Liver (tissue), 9 donors: ENCODE data around the gene MFAP3. TPM values are rescaled to one million over a fixed set of nuclear protein-coding genes. Genes with fewer than 3 reads are reported as not detected.

Experiments used
- DNase-seq: peaks from one replicate; pipeline ENCODE4 v3.0.0-alpha.2; 2017; ENCODE audit warnings: low spot score
- H3K27ac ChIP-seq, 2 donors: one replicate each; pipeline ENCODE4 v1.7.0; 2013; ENCODE audit warnings: inconsistent platforms in 2 of 2, low read length in 2 of 2, control low read depth in 1 of 2, low read depth in 1 of 2, mild to moderate bottlenecking in 1 of 2
- H3K27me3 ChIP-seq, 4 donors: one replicate each; pipeline versions ENCODE4 v1.6.1 to v1.7.0; 2013; ENCODE audit warnings: low read length in 3 of 4, inconsistent platforms in 1 of 4, mild to moderate bottlenecking in 1 of 4, moderate library complexity in 1 of 4; ENCODE audit not compliant: control insufficient read depth in 4 of 4, insufficient read depth in 4 of 4
- H3K36me3 ChIP-seq, 4 donors: one replicate each; pipeline versions ENCODE4 v1.6.1 to v1.7.0; 2013; ENCODE audit warnings: low read length in 3 of 4, mild to moderate bottlenecking in 3 of 4, low read depth in 1 of 4, moderate library complexity in 1 of 4; ENCODE audit not compliant: control insufficient read depth in 4 of 4, insufficient read depth in 3 of 4
- H3K4me1 ChIP-seq, 4 donors: one replicate each; pipeline versions ENCODE4 v1.6.1 to v1.7.0; 2013; ENCODE audit warnings: low read length in 3 of 4, mild to moderate bottlenecking in 3 of 4, moderate library complexity in 1 of 4; ENCODE audit not compliant: control insufficient read depth in 4 of 4, insufficient read depth in 4 of 4
- H3K4me3 ChIP-seq, 3 donors: one replicate each; pipeline versions ENCODE4 v1.6.1 to v1.7.0; 2013; ENCODE audit warnings: low read length in 3 of 3, control low read depth in 1 of 3, low read depth in 1 of 3, mild to moderate bottlenecking in 1 of 3
- H3K9ac ChIP-seq, 2 donors: one replicate each; pipeline ENCODE4 v1.7.0; 2013; ENCODE audit warnings: low read length in 2 of 2, mild to moderate bottlenecking in 2 of 2, moderate library complexity in 2 of 2, control low read depth in 1 of 2, low read depth in 1 of 2
- H3K9me3 ChIP-seq, 4 donors: one replicate each; pipeline versions ENCODE4 v1.6.1 to v1.7.0; 2013; ENCODE audit warnings: low read length in 3 of 4; ENCODE audit not compliant: control insufficient read depth in 4 of 4
- EGR1 ChIP-seq, 2 donors: IDR thresholded peaks; 2 replicates each; pipeline ENCODE4 v1.6.1; 2016 to 2018; ENCODE audit warnings: antibody characterized with exemption in 2 of 2, low read depth in 2 of 2
- FOXA1 ChIP-seq: IDR thresholded peaks from 2 replicates; pipeline ENCODE4 v1.6.1; 2016; ENCODE audit warnings: antibody characterized with exemption
- FOXA2 ChIP-seq: IDR thresholded peaks from 2 replicates; pipeline ENCODE4 v1.6.1; 2016; ENCODE audit warnings: antibody characterized with exemption
- GABPA ChIP-seq, 2 donors: IDR thresholded peaks in 1 of 2; conservative IDR thresholded peaks in 1 of 2; 2 replicates each; pipeline ENCODE4 v1.6.1; 2016; ENCODE audit warnings: antibody characterized with exemption in 2 of 2, mild to moderate bottlenecking in 1 of 2, moderate library complexity in 1 of 2
- HNF4A ChIP-seq, 2 donors: conservative IDR thresholded peaks; 2 replicates each; pipeline ENCODE4 v1.6.1; 2016; ENCODE audit warnings: antibody characterized with exemption in 2 of 2, mild to moderate bottlenecking in 2 of 2
- HNF4G ChIP-seq: IDR thresholded peaks from 2 replicates; pipeline ENCODE4 v1.6.1; 2016; ENCODE audit warnings: antibody characterized with exemption
- JUND ChIP-seq, 2 donors: IDR thresholded peaks; 2 replicates each; pipeline ENCODE4 v1.6.1; 2016; ENCODE audit warnings: antibody characterized with exemption in 2 of 2
- NR2F2 ChIP-seq: IDR thresholded peaks from 2 replicates; pipeline ENCODE4 v1.6.1; 2016; ENCODE audit warnings: antibody characterized with exemption
- RAD21 ChIP-seq, 2 donors: IDR thresholded peaks; 2 replicates each; pipeline ENCODE4 v1.6.1; 2016; ENCODE audit warnings: antibody characterized with exemption in 2 of 2, mild to moderate bottlenecking in 2 of 2
- RXRA ChIP-seq, 2 donors: IDR thresholded peaks; 2 replicates each; pipeline ENCODE4 v1.6.1; 2017 to 2018; ENCODE audit warnings: antibody characterized with exemption in 2 of 2, mild to moderate bottlenecking in 1 of 2
- SP1 ChIP-seq: IDR thresholded peaks from 2 replicates; pipeline ENCODE4 v1.6.1; 2018; ENCODE audit warnings: antibody characterized with exemption, mild to moderate bottlenecking
- TAF1 ChIP-seq: conservative IDR thresholded peaks from 2 replicates; pipeline ENCODE4 v1.6.1; 2016; ENCODE audit warnings: antibody characterized with exemption, mild to moderate bottlenecking
- YY1 ChIP-seq: IDR thresholded peaks from 2 replicates; pipeline ENCODE4 v1.6.1; 2016; ENCODE audit warnings: antibody characterized with exemption, mild to moderate bottlenecking
- WGBS: extraction: QIAGEN DNeasy Blood & Tissue Kit; methylation state at CpG from one replicate; pipeline ENCODE4 v1.1.7; 2013; 5-methylcytosine and 5-hydroxymethylcytosine counted together
- polyA plus RNA-seq, 2 donors: library from polyadenylated mRNA; stranded (reverse) in 1 of 2; unstranded in 1 of 2; fragments of 200-250 nt in 1 of 2; fragments of >200 nt in 1 of 2; fragmentation: Nextera tagmentation in 1 of 2; extraction: Ambion mirVana in 1 of 2; gene quantifications; one replicate each; pipeline versions ENCODE4 v1.2.1 to v1.2.3, GENCODE V29; 2013 to 2015
- total RNA-seq, 2 donors: library from RNA; depleted of rRNA; stranded (reverse); fragments of >200 nt; gene quantifications; one replicate each; pipeline ENCODE4 v1.2.3, GENCODE V29; 2014
- TF ChIP-seq, protein P1 (sequence below): fragments of 150-350 bp; IDR thresholded peaks from 2 replicates; pipeline ENCODE4 v1.5.1; 2017; ENCODE audit warnings: improper control_type of control experiment, low read depth, low read length; ENCODE audit not compliant: missing input control
- TF ChIP-seq, protein P2 (sequence below): IDR thresholded peaks from 2 replicates; pipeline ENCODE4 v1.6.1; 2016; ENCODE audit warnings: antibody characterized with exemption
- TF ChIP-seq, protein P3 (sequence below): IDR thresholded peaks from 2 replicates; pipeline ENCODE4 v1.6.1; 2016; ENCODE audit warnings: antibody characterized with exemption
- TF ChIP-seq, protein P4 (sequence below): IDR thresholded peaks from 2 replicates; pipeline ENCODE4 v1.6.1; 2016; ENCODE audit warnings: antibody characterized with exemption, mild to moderate bottlenecking
- TF ChIP-seq, protein P5 (sequence below): IDR thresholded peaks from 2 replicates; pipeline ENCODE4 v1.6.1; 2016; ENCODE audit warnings: antibody characterized with exemption
- donor health status: healthy.
- donor health status: healthy.
- donor health status: healthy.
- donor health status: healthy.
- donor health status: healthy.

Gene MFAP3
- total and polyA plus RNA-seq, 4 donors = 2.7 to 42.8 (median 23.6) TPM

DNA sequence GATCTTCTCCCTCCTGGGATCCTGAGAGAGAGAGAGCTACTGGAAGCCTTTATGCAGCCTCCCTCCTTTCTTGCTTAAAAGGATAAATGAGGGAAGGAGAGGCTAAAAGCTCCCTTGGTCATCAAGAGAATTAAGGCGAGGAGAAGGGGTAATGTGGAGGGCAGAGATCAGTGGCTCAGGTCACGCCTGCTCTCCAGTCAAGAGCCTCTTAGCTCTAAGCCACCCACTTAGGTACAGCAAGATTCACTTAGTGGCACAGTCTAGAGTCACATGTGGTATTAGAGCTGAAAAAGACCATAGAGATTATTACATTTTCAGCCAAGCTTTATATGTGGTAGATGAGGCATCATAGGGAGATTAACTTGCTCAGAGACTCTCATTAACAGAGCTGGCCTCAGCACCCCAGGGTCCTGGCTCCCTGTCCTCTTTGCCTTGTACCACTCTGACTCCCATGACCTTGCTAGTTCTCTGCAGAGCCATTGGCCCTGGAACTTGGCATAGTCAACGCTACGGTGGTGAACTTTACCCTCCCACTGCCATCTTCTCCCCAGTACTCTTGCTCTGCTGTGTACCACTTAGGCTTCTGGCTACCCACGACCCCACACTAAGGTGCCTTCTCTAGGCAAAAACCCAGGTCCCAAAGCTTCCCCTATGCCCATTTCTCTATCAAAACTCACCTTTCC lies 37.6 kb downstream of the MFAP3 start:
- peak in 1 of 2 donors; percentile 70 for TF ChIP-seq HNF4A (conservative IDR thresholded peaks at IDR 0.05)
- no peak for TF ChIP-seq EGR1 (IDR thresholded peaks at IDR 0.05; ENCODE audit: low read depth in 2 of 2)
- peak in 1 of 2 donors; percentile 14 for TF ChIP-seq RXRA (IDR thresholded peaks at IDR 0.05)
- H3K9me3 ChIP-seq = no peaks in the 10 kb centered on the region
- H3K4me3 ChIP-seq = no peak overlapping the region
- H3K36me3 ChIP-seq = no peaks in the 10 kb centered on the region
- 68% methylated on average over 5 of the region's 5 CpGs for WGBS
- DNase-seq = no peak
- H3K9ac ChIP-seq = no peak overlapping the region
- H3K27ac ChIP-seq = no peak overlapping the region
- no peaks in the 10 kb centered on the region for H3K27me3 ChIP-seq
- H3K4me1 ChIP-seq = peaks cover 0 to 20% (median 17%) of the 10 kb centered on the region in 4 donors

DNA sequence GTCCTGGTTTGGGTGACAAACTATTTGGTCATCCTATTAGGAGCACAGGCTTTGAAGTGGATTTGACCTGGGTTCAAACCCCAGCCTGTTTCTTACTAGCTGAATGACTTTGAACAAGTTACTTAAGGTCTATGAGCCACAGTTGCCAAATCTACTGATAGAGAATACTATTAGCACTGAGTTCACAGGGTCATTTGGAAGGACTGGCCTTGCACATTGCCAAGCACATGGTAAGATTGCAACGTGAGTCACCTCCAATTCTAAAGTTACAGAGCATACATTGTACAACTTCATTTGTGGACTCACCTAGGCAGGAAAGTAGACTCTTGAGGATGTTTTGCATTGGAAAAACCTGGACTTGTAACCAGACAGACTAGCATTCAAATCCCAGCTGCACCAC lies 38.9 kb downstream of the MFAP3 start:
- no peak for DNase-seq
- Histone ChIP-seq H3K9me3 (no peaks in the 10 kb centered on the region), H3K27ac (peak overlapping the region in 1 of 2 donors; percentile 10), H3K27me3 (no peaks in the 10 kb centered on the region), H3K36me3 (no peaks in the 10 kb centered on the region), H3K9ac (no peak overlapping the region), H3K4me3 (no peak overlapping the region), H3K4me1 (peaks cover 0 to 20% (median 17%) of the 10 kb centered on the region in 4 donors)
- WGBS = 8% methylated on average over 1 of the region's 1 CpG
- TF ChIP-seq JUND (IDR thresholded peaks at IDR 0.05) (peak; percentile 93 to 94), SP1 (peak; percentile 76), YY1 (peak; percentile 28), NR2F2 (peak; percentile 56), RXRA (IDR thresholded peaks at IDR 0.05) (peak; percentile 95 to 96), TAF1 (no peak), EGR1 (IDR thresholded peaks at IDR 0.05; ENCODE audit: low read depth in 2 of 2) (no peak), HNF4G (peak; percentile 59), FOXA1 (no peak), FOXA2 (no peak), HNF4A (conservative IDR thresholded peaks at IDR 0.05) (peak; percentile 89 to 91), GABPA (IDR thresholded peaks at IDR 0.05 in 1 of 2, conservative IDR thresholded peaks at IDR 0.05 in 1 of 2) (no peak), RAD21 (IDR thresholded peaks at IDR 0.05) (peak; percentile 22 to 26)
- TF ChIP-seq, protein P1, sequence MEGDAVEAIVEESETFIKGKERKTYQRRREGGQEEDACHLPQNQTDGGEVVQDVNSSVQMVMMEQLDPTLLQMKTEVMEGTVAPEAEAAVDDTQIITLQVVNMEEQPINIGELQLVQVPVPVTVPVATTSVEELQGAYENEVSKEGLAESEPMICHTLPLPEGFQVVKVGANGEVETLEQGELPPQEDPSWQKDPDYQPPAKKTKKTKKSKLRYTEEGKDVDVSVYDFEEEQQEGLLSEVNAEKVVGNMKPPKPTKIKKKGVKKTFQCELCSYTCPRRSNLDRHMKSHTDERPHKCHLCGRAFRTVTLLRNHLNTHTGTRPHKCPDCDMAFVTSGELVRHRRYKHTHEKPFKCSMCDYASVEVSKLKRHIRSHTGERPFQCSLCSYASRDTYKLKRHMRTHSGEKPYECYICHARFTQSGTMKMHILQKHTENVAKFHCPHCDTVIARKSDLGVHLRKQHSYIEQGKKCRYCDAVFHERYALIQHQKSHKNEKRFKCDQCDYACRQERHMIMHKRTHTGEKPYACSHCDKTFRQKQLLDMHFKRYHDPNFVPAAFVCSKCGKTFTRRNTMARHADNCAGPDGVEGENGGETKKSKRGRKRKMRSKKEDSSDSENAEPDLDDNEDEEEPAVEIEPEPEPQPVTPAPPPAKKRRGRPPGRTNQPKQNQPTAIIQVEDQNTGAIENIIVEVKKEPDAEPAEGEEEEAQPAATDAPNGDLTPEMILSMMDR = no peak
- TF ChIP-seq, protein P2, sequence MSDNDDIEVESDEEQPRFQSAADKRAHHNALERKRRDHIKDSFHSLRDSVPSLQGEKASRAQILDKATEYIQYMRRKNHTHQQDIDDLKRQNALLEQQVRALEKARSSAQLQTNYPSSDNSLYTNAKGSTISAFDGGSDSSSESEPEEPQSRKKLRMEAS = peak; percentile 91
- TF ChIP-seq, protein P3, sequence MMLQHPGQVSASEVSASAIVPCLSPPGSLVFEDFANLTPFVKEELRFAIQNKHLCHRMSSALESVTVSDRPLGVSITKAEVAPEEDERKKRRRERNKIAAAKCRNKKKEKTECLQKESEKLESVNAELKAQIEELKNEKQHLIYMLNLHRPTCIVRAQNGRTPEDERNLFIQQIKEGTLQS = peak; percentile 82
- TF ChIP-seq, protein P4, sequence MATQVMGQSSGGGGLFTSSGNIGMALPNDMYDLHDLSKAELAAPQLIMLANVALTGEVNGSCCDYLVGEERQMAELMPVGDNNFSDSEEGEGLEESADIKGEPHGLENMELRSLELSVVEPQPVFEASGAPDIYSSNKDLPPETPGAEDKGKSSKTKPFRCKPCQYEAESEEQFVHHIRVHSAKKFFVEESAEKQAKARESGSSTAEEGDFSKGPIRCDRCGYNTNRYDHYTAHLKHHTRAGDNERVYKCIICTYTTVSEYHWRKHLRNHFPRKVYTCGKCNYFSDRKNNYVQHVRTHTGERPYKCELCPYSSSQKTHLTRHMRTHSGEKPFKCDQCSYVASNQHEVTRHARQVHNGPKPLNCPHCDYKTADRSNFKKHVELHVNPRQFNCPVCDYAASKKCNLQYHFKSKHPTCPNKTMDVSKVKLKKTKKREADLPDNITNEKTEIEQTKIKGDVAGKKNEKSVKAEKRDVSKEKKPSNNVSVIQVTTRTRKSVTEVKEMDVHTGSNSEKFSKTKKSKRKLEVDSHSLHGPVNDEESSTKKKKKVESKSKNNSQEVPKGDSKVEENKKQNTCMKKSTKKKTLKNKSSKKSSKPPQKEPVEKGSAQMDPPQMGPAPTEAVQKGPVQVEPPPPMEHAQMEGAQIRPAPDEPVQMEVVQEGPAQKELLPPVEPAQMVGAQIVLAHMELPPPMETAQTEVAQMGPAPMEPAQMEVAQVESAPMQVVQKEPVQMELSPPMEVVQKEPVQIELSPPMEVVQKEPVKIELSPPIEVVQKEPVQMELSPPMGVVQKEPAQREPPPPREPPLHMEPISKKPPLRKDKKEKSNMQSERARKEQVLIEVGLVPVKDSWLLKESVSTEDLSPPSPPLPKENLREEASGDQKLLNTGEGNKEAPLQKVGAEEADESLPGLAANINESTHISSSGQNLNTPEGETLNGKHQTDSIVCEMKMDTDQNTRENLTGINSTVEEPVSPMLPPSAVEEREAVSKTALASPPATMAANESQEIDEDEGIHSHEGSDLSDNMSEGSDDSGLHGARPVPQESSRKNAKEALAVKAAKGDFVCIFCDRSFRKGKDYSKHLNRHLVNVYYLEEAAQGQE = peak; percentile 45
- TF ChIP-seq, protein P5, sequence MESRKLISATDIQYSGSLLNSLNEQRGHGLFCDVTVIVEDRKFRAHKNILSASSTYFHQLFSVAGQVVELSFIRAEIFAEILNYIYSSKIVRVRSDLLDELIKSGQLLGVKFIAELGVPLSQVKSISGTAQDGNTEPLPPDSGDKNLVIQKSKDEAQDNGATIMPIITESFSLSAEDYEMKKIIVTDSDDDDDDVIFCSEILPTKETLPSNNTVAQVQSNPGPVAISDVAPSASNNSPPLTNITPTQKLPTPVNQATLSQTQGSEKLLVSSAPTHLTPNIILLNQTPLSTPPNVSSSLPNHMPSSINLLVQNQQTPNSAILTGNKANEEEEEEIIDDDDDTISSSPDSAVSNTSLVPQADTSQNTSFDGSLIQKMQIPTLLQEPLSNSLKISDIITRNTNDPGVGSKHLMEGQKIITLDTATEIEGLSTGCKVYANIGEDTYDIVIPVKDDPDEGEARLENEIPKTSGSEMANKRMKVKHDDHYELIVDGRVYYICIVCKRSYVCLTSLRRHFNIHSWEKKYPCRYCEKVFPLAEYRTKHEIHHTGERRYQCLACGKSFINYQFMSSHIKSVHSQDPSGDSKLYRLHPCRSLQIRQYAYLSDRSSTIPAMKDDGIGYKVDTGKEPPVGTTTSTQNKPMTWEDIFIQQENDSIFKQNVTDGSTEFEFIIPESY = peak; percentile 46
